Central memory CD8-positive, alpha-beta T cell (primary cell): ENCODE results near the gene CCDC117.
"Not testable (repeated sequence)": the region's sequence is repeated elsewhere in the genome, so short reads cannot be mapped to it uniquely, and the experiment has no call there.

Experiments
- ATAC-seq: fragments of 150-1000 bp; cut with Tn5 transposase; replicated peaks from 2 replicates; pipeline ENCODE4 v1.10.0; 2022; ENCODE audit warnings: mild to moderate bottlenecking, moderate FRiP score, moderate number of reproducible peaks; ENCODE audit not compliant: poor library complexity, severe bottlenecking; ENCODE audit errors: extremely low read depth
- DNase-seq, 2 donors: peaks; one replicate each; pipeline ENCODE4 v3.0.0; 2021; ENCODE audit warnings: low spot score in 2 of 2
- H3K27ac Mint-ChIP-seq: one replicate; pipeline ENCODE4 v1.8.0; 2022; ENCODE audit warnings: low read depth, mild to moderate bottlenecking, moderate library complexity, mixed read lengths
- H3K27me3 Mint-ChIP-seq: one replicate; pipeline ENCODE4 v1.8.0; 2022; ENCODE audit warnings: mixed read lengths
- H3K36me3 Mint-ChIP-seq: one replicate; pipeline ENCODE4 v1.8.0; 2022; ENCODE audit warnings: mild to moderate bottlenecking, moderate library complexity, mixed read lengths; ENCODE audit not compliant: insufficient read depth
- H3K4me1 Mint-ChIP-seq: one replicate; pipeline ENCODE4 v1.8.0; 2022; ENCODE audit warnings: mixed read lengths
- H3K4me3 Mint-ChIP-seq: one replicate; pipeline ENCODE4 v1.8.0; 2022; ENCODE audit warnings: mild to moderate bottlenecking, moderate library complexity, mixed read lengths
- H3K9me3 Mint-ChIP-seq: one replicate; pipeline ENCODE4 v1.8.0; 2022; ENCODE audit warnings: mixed read lengths

The CCDC117 gene

DNA sequence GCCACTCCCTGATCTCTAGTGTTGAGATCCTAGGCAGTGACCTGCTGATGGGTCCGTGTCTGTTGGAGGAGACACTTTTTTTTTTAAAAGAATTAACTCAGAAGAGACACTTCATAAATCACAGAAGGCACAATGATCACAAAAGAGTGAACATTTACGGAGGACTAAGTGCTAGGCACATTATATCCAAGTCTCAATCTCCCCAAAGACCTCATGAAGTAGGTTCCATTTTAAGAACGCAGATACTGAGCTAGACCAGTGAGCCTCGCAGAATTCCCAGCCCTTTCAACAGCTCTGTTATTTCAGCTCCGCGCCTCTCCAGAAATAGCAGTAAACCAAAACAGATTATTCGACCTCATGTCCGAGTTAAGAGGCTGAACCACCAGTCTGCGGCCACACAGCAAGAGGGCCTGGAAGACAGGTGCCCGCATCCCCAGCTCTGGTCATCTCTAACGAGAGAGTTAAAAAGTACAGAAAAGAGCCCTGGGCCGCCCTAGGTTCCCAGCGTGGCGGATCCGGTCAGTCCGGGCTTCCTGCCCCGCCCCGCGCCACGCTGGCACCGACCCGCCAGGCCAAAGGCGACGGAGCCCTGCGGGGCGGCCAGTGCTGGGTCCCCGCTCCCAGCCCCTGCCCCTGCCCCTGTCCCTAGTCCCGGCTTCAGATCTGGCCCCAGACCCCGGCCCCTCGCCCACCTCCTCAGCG is 27.3 kb downstream of the CCDC117 start:
- Mint-ChIP-seq H3K27me3 (no peaks in the 10 kb centered on the region), H3K4me3 (peak overlapping the region; percentile 87), H3K27ac (peak overlapping the region; percentile 98), H3K36me3 (peaks cover 62% of the 10 kb centered on the region), H3K9me3 (no peaks in the 10 kb centered on the region), H3K4me1 (peaks cover 62% of the 10 kb centered on the region)
- ATAC-seq (peak; percentile 29), DNase-seq (no peak)

DNA sequence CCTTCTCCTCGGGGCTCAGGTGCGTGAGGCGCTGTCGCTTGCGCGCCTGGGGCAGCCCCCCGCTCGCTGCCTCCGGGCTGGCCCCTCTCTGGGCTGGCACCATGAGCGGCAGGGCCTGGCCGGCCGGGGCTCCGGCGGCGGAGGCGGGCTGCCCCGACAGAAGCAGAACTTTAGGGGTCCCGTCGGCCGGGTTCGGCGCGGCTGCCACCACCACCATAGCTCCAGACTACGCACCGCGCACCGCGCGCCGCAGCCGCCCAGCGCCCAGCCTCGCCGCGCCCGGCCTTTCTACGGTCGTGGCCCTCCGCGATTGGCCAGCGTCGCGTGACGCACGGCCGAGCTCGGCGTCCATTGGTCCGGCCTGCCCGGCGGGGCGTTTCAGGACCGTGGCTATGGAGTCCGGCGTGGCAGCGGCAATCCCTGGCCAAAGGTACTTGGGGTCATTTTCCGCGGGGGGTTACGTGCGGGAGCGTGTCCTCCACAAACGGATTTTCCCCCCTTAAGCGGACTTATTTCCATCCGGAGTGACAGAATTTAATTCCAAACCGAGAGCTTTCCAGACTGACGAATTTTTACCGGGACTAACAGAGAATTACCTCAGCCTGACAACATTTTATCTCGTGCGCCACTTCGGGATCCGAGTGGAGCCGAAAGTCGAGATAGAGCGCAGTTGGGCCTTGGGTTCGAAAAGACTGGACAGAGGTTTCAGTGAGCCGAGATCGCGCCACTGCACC is 28.0 kb downstream of the CCDC117 start, which contains the start of gene XBP1:
XBP1 (minus strand) TSS at position 262 of the 734 bp plus-strand sequence.
- Mint-ChIP-seq H3K9me3 (no peaks in the 10 kb centered on the region), H3K4me1 (peaks cover 55% of the 10 kb centered on the region), H3K27me3 (no peaks in the 10 kb centered on the region), H3K4me3 (peak within 1 kb of the TSS; percentile 87), H3K36me3 (peaks cover 56% of the 10 kb centered on the region), H3K27ac (peak within 1 kb of the TSS; percentile 98)
- DNase-seq = peak; percentile 83 to 86
- ATAC-seq = peak; percentile 96

DNA sequence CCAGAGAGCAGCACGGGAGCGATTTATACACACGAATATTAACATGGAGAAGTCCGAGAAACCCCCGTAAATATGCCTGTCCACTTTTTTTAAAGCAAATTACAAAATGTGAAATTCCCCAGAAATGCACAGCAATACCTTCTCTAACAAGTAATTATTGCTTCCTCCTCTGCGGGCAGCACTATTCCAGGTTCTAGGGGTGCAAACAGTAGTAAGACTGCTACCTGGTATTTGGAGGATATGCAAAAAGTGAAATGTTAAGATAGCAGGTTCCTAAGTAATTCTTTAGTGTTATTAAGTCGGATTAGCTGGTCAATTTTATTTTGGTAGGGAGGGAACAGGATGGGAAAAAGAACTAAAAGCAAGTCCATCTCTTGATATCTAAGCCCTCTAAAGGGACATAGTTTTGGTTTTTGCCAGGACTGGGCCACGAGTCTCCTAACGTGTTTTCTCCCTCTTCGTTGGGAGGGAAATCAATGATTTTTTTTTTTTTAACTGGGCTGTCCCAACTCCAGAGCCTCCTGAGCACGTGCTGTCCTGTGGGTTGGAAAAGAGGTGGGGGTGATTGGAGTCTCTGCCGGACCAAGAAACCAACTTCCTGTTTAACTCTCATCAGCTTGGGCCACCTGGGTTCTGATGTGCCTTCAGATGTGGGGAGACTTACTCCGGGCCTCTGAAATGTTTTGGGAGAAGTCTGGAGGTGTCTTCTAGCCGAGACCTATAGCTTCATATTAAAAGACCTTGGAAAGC is 29.5 kb downstream of the CCDC117 start:
- H3K36me3 Mint-ChIP-seq = peaks cover 43% of the 10 kb centered on the region
- ATAC-seq (no peak), DNase-seq (no peak)
- peak overlapping the region; percentile 62 for H3K27ac Mint-ChIP-seq
- H3K9me3 Mint-ChIP-seq = no peaks in the 10 kb centered on the region
- peak overlapping the region; percentile 87 for H3K4me3 Mint-ChIP-seq
- peaks cover 42% of the 10 kb centered on the region for H3K4me1 Mint-ChIP-seq
- no peaks in the 10 kb centered on the region for H3K27me3 Mint-ChIP-seq

DNA sequence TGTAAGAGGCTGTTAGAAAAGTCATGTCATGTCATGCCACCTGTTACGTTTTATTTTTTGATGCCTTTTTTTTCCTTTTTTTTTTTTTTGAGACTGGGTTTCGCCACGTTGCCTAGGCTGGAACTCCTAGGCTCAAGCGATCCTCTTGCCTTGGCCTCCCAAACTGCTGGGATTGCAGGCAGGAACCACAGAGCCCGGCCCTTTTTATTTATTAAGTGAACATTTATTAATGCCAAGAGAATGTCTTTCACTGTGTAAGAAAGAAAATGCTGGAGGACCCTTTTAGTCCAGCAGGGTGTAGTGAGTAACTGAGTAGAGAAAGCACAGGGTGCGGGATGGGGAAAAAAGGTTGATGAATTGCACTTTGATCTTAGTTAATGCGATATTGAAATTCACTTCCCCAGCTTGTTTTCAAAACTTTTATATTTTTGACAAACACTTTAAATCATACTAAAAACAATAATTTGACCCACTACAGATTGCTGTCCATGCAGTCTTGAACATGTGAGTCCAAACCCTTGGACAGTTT is 30.2 kb downstream of the CCDC117 start:
- peaks cover 39% of the 10 kb centered on the region for H3K36me3 Mint-ChIP-seq
- ATAC-seq (no peak), DNase-seq (no peak)
- peaks cover 36% of the 10 kb centered on the region for H3K4me1 Mint-ChIP-seq
- H3K9me3 Mint-ChIP-seq = no peaks in the 10 kb centered on the region
- H3K27me3 Mint-ChIP-seq = no peaks in the 10 kb centered on the region
- H3K4me3 Mint-ChIP-seq = peak overlapping the region; percentile 87
- H3K27ac Mint-ChIP-seq = peak overlapping the region; percentile 62

DNA sequence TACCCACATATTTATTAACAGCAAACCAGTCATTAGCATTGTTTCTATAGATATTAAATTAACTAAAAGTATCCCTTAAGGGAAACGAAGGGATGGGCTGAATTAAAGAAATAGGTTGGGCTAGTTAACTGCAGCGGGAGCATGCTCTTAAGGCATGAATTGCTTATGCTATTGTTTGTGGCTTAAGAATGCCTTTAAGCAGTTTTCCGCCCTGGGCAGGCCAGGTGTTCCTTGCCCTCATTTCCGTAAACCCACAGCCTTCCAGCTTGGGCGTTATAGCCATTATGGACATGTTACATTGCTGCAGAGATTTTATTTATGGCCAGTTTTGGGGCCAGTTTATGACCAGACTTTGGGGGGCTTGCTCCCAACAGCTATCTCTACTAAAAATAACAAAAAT is 32.9 kb downstream of the CCDC117 start:
- ATAC-seq, H3K27ac Mint-ChIP-seq, H3K4me3 Mint-ChIP-seq, H3K9me3 Mint-ChIP-seq, DNase-seq, H3K27me3 Mint-ChIP-seq: not testable (repeated sequence)
- H3K36me3 Mint-ChIP-seq = peaks cover 15% of the 10 kb centered on the region
- H3K4me1 Mint-ChIP-seq = peaks cover 34% of the 10 kb centered on the region

DNA sequence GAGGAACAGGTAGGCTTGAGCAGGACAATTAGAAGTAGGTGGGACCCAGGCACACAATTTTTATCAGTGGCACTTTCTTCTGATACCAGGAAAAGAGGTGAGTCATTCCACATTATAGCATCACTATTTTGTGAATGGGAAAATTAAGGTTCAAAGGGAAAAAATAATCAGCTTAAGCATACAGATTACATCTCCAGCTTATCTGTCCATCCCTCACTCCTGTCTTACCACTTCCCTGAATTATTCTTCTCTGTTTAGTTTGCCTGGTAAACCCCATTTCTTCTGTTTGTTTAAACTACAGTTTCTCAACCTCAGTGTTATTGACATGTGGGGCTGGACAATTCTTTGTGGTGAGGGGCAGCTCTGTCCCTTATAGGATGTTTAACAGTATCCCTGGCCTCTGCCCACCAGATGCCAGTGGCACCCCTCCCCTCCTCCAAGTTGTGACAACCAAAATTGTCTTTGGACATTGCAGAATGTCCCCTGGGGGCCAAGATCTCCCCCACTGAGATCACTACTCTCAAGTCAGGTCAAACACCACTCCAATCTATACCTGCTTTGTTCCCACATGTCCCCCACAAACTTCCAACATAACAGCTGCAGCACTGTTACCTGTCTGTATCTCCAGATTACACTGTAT is 36.3 kb downstream of the CCDC117 start:
- H3K27me3 Mint-ChIP-seq = no peaks in the 10 kb centered on the region
- H3K27ac Mint-ChIP-seq = no peak overlapping the region
- no peak overlapping the region for H3K4me3 Mint-ChIP-seq
- H3K9me3 Mint-ChIP-seq = no peaks in the 10 kb centered on the region
- peaks cover 9% of the 10 kb centered on the region for H3K36me3 Mint-ChIP-seq
- H3K4me1 Mint-ChIP-seq = peaks cover 46% of the 10 kb centered on the region
- ATAC-seq = no peak
- no peak for DNase-seq

DNA sequence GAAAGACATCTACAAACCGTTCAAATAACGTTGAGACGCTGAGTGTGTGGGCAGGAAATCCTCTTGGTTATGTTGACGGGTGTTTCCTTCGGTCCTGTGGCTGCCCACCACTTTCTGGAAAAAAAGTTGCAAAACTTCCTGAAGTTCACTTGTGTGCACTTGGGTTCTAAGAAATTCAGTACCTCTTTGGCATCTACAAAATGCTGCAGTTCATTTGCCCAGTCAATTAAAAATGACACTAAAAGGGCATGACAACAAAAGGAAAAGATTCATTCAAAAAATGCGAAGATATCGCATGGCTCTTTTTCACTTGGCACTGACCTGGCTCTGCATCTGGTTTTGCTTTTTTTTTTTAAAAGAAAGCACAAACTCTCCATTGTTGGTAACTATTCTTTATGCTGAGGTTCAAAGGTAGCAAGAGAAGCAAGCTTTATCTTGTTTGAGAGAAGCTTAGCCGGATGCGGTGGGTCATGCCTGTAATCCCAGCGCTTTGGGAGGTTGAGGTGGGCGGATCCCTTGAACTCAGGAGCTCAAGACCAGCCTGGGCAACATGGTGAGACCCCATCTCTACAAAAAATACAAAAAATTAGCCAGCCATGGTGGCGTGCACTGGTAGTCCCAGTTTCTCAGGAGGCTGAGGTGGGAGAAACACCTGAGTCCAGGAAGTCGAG is 38.5 kb downstream of the CCDC117 start:
- no peaks in the 10 kb centered on the region for H3K27me3 Mint-ChIP-seq
- DNase-seq = peak in 1 of 2 donors; percentile 25
- peaks cover 62% of the 10 kb centered on the region for H3K4me1 Mint-ChIP-seq
- ATAC-seq = peak; percentile 35
- no peaks in the 10 kb centered on the region for H3K9me3 Mint-ChIP-seq
- peak overlapping the region; percentile 81 for H3K27ac Mint-ChIP-seq
- H3K4me3 Mint-ChIP-seq = peak overlapping the region; percentile 70
- peaks cover 4% of the 10 kb centered on the region for H3K36me3 Mint-ChIP-seq

DNA sequence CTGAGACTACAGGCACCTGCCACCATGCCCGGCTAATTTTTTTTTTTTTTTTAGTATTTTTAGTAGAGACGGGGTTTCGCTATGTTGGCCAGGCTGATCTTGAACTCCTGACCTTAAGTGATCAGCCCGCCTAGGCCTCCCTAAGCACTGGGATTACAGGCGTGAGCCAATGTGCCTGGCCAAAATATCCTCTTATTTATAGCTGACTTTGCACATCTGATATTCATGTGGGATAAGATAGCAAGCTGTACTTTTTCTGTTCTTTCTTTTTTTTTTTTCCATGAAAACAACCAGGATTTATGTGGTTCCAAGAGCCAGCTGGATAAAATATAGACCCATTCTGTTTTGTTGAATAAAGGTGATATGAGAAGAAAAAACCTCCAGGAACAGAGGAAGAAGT is 40.0 kb downstream of the CCDC117 start:
- H3K4me3 Mint-ChIP-seq = peak overlapping the region; percentile 70
- ATAC-seq (no peak), DNase-seq (no peak)
- H3K36me3 Mint-ChIP-seq = peaks cover 2% of the 10 kb centered on the region
- H3K4me1 Mint-ChIP-seq = peaks cover 64% of the 10 kb centered on the region
- H3K27ac Mint-ChIP-seq = peak overlapping the region; percentile 81
- no peaks in the 10 kb centered on the region for H3K9me3 Mint-ChIP-seq
- no peaks in the 10 kb centered on the region for H3K27me3 Mint-ChIP-seq

DNA sequence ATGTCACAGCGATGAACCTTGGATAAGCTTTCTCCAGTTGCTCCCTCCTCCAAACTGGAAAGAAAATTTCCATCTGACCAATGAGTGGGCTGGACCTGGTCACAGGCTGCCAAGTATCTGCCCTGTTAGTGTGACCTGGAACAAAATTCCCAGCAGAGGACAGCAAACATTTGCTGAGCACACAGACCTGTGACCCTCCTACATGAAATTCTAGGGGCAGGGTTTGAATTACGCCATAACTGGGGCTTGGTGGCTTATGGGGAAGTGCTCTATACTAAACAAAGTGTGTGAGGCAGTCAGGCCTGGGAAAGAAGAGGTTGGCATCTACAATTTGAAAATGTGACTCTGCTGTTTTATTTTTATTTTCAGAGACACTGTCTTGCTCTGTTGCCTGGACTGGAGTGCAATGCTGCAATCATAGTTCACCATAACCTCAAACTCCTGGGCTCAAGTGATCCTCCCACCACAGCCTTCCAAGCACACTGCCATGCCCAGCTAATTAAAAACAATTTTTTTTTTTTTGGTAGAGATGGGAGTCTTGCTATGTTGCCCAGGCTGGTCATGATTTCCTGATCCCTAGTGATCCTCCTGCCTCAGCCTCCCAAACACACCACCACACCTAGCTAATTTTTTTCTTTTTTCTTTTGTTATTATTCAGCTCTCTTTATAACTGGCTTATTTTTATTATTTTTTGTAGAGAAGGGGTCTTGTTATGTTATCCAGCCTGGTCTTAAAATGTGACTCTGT is 41.5 kb downstream of the CCDC117 start:
- no peaks in the 10 kb centered on the region for H3K27me3 Mint-ChIP-seq
- H3K4me1 Mint-ChIP-seq = peaks cover 73% of the 10 kb centered on the region
- ATAC-seq = no peak
- no peak for DNase-seq
- H3K27ac Mint-ChIP-seq = no peak overlapping the region
- no peaks in the 10 kb centered on the region for H3K9me3 Mint-ChIP-seq
- H3K4me3 Mint-ChIP-seq = no peak overlapping the region
- peaks cover 6% of the 10 kb centered on the region for H3K36me3 Mint-ChIP-seq

DNA sequence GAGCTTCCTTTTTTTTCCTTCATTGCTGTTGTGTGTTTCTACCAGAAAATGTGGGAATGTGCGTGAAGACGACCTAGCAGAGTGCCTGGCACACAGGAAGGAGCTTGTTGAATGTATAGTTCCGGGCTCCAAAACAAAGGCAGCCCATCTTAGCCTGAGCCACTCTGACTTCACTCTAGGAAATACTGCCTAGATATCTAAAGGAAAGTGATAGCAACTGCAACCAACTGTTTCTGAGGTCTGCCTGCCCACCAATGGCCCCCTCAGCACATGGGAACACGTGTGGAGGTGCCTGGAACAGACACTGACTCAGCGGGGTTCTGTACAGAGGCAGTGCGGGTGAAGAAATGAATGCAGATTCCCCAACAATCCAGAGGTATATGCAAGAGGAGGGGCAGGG is 42.6 kb downstream of the CCDC117 start:
- Mint-ChIP-seq H3K27me3 (no peaks in the 10 kb centered on the region), H3K36me3 (peaks cover 6% of the 10 kb centered on the region), H3K4me3 (no peak overlapping the region), H3K27ac (no peak overlapping the region), H3K9me3 (no peaks in the 10 kb centered on the region), H3K4me1 (peaks cover 64% of the 10 kb centered on the region)
- no peak for ATAC-seq
- no peak for DNase-seq

DNA sequence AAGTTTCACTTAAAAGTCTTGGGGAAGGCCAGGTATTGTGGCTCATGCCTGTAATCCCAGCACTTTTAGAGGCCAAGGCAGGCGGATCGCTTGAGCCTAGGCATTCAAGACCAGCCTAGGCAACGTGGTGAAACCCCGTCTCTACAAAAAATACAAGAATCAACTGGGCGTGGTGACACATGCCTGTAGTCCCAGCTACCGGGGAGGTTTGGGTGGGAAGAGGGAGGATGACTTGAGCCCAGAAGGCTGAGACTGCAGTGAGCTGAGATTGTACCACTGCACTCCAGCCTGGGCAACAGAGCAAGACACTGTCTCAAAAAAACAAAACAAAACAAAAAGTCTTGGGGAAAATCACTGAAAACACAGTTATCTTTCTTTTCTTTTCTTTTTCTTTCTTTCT is 43.2 kb downstream of the CCDC117 start:
- Mint-ChIP-seq H3K9me3 (no peaks in the 10 kb centered on the region), H3K4me3 (no peak overlapping the region), H3K27me3 (no peaks in the 10 kb centered on the region), H3K36me3 (peaks cover 5% of the 10 kb centered on the region), H3K4me1 (peaks cover 58% of the 10 kb centered on the region), H3K27ac (no peak overlapping the region)
- DNase-seq (no peak), ATAC-seq (no peak)
